Measurements from ENCODE around the gene ST3GAL4.

Gene ST3GAL4

GRCh38 chr11:126422446-126422845 lies 67.0 kb downstream of the ST3GAL4 start:
- TF ChIP-seq, protein P1, sequence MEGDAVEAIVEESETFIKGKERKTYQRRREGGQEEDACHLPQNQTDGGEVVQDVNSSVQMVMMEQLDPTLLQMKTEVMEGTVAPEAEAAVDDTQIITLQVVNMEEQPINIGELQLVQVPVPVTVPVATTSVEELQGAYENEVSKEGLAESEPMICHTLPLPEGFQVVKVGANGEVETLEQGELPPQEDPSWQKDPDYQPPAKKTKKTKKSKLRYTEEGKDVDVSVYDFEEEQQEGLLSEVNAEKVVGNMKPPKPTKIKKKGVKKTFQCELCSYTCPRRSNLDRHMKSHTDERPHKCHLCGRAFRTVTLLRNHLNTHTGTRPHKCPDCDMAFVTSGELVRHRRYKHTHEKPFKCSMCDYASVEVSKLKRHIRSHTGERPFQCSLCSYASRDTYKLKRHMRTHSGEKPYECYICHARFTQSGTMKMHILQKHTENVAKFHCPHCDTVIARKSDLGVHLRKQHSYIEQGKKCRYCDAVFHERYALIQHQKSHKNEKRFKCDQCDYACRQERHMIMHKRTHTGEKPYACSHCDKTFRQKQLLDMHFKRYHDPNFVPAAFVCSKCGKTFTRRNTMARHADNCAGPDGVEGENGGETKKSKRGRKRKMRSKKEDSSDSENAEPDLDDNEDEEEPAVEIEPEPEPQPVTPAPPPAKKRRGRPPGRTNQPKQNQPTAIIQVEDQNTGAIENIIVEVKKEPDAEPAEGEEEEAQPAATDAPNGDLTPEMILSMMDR (conservative IDR thresholded peaks at IDR 0.05), result no peak
- H3K27ac ChIP-seq, result no peak overlapping the region

DNA sequence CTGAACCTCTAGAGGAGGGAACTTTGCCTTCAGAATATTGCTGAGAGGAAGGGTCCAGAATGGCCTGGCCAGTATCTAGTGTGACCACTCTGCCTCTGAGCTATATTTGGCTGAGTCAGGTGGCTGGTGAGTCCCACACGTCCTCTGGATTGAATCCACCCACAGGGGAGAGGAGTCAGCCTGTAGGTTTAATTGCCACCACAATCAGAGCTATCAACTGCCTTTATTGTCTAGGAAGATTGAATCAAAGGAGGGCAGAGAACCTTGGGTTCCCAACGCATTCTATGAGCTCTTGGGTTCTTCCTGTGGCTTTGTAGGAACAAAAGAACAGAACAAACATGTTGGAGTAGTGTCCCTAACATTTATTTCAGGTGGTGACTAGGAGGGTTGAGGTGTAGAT lies 67.7 kb downstream of the ST3GAL4 start:
- TF ChIP-seq, protein P1 (conservative IDR thresholded peaks at IDR 0.05), result no peak
- H3K27ac ChIP-seq, result no peak overlapping the region

DNA sequence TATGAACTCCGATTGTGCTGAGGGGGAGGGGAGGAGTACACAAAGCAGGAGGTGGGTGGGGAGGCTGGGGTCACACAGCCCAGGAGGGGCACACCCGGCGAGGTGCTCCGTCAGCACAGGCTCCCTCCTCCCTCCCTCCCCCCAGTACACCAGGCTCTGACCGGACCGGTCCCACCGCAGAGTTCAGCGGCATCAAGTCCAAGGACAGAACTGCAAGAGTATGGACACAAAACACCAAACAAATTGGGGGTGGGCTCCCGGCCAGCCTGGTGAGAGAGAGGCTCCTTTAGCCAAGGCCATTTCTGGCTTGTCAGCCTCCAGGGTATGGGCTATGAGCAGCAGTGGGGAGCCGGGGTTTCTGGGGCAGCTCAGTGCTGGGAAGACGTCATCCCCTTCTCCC lies 68.3 kb downstream of the ST3GAL4 start:
- TF ChIP-seq, protein P1 (conservative IDR thresholded peaks at IDR 0.05), result no peak
- H3K27ac ChIP-seq, result no peak overlapping the region

DNA sequence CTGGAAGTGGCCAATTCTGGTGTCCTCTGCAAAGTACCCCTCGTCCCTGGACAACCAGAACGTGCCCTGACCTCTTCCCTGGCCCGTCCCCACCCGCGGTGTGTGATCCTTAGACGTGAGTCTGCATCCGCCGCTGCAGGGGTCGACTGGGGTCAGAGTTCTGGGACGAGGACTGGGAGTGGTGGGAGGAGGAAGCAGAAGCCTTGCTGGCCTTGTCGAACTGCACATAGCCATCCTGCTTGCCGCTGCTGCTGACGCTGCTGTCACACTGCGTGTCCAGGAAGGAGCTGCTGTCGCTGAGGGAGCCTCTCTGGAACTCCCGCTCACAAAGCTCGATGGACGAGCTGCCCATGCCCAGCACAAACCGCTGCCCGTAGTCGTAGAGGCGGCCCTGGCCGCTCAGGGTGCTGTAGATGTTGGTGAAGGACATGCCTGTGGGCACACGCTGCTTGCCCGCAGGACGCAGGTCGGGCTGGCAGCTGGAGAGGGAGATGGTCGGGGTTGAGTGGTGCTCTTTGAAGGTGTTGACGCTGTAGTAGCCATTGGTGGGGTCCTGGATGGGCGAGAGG lies 69.1 kb downstream of the ST3GAL4 start:
- no peak overlapping the region for H3K27ac ChIP-seq
- TF ChIP-seq, protein P1 (conservative IDR thresholded peaks at IDR 0.05), result no peak

GRCh38 chr11:126426106-126426505 lies 70.6 kb downstream of the ST3GAL4 start:
- no peak overlapping the region for H3K27ac ChIP-seq
- TF ChIP-seq, protein P1 (conservative IDR thresholded peaks at IDR 0.05), result no peak

DNA sequence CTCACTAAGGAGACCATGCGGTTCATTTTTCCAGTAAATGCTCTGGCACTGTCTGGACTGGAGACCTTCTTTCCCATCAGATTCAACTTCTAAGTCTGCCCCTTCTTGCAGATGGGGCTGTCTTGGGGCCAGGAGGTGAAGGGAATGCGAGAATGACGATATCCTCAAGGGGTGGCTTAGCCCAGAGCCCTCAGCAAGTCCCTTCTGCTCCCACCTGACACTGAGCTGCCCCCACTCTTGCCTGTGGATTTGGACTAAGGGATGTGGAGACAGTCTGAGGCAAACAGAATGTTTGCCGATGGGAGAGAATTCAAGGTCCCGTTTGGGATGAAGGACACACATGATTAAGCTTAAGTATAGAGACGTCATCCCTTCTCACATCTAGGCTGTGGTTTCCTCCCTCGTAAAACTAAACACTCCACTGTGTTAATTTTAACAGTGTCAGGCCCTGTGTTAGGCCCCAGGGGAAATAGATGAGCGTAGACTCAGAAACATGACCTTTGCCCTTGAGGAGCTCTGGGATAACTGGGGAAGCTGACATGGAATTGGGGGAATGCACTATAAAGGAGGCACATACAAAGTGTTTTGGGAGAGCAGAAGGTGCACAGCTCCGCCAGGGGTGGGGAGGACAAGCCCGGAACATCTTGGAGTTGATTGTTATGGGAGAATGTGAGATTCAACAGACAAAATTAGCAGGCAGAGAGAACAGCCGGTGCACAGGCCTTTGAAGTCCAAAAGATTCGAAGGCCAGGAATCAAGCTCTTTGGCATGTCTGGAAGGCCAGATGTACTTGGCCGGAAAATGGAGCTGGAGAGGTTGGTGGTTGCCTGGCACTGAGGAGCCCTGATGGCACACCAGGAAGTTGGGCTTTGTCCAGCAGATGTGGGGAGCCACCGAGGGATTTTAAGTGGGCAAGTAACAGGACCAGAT lies 71.6 kb downstream of the ST3GAL4 start:
- no peak overlapping the region for H3K27ac ChIP-seq
- TF ChIP-seq, protein P1 (conservative IDR thresholded peaks at IDR 0.05), result no peak

DNA sequence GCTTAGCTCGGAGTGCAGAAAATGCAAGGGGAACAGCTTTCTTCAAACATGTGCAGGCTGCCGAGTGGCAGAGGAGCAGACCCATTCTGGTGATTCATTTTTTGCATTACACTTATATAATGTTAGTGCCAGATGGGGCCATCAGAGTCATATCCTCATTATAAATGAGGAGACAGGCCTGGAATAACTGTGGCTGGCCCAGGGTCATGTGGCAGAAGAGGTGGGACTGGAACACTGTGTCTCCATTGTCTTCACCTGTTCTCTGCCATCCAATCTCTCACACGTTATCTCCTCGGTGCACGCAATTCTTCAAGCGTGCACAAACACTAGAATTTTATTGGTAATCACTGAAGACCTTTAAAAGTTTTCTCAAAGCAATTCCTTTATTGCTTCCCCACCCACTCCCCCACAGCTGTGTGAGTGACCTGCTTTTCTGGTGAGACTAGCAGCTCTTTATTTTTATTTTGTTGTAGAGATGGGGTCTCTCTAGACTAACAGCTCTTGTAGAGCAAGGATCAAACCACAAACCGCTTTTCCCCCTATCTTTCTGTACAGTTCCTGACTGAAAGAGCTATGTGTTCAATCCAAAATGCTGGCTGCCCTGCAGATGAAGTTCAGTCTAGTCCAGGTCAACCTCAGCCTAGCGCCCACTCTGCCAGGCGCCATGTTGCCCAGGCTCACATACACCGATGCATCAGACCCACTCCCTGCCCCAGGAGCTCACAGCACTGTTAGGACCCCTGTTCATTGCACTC lies 75.3 kb downstream of the ST3GAL4 start:
- no peak overlapping the region for H3K27ac ChIP-seq
- TF ChIP-seq, protein P1 (conservative IDR thresholded peaks at IDR 0.05), result no peak
